ENCODE measurements around the gene UTP25. TPM values are rescaled to one million over a fixed set of nuclear protein-coding genes. Genes with fewer than 3 reads are reported as not detected.

The UTP25 gene
- total RNA-seq, 1 experiment from 2014 or later = 14.3 TPM

DNA sequence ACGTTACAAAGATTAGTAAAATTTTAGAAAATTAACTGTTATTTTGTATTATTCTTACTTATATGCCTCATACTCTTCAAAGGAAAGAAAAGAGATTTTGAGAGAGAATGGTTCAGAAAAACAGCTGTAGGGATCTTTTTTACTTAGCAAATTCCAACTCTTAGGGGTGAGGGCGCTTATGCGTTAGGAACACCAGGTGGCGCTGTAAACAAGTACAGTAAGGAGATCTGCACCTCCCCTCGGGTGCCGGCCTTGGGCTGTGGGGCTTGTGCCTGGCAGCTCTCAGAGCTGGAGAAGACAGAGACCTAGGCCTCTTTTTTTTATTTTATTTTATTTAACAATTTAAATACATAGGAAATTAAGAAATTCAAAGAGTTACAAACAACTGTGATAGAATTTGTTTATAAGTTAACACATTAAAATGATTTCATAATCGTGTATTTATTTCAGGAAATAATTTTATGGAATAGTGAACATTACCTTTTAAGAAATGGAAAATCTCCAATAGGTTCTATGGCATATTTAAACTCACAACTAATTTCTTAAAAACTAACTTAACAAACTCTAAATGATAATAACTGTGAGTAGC lies 32.6 kb downstream of the UTP25 start:
- intact Hi-C loops (cut with micrococcal nuclease) = loop anchor here (1.0 to 10.0 kb wide), 5 partner anchors 18 to 264 kb away; partner anchors contain the start of gene SYT14
- POLR2A ChIA-PET (ENCODE audit: unreplicated experiment) = interaction anchor here (0.6 to 0.8 kb wide), 2 partner anchors 18 to 36 kb away, joined by 3 to 7 read pairs; no protein-coding TSS in a partner anchor
- TF ChIP-seq EZH2 (IDR thresholded peaks at IDR 0.05; ENCODE audit: low read length, unreplicated experiment) (no peak), EZH2phosphoT487 (IDR thresholded peaks at IDR 0.05; ENCODE audit: borderline replicate concordance, low read length) (no peak)
- TF ChIP-seq, protein P1, sequence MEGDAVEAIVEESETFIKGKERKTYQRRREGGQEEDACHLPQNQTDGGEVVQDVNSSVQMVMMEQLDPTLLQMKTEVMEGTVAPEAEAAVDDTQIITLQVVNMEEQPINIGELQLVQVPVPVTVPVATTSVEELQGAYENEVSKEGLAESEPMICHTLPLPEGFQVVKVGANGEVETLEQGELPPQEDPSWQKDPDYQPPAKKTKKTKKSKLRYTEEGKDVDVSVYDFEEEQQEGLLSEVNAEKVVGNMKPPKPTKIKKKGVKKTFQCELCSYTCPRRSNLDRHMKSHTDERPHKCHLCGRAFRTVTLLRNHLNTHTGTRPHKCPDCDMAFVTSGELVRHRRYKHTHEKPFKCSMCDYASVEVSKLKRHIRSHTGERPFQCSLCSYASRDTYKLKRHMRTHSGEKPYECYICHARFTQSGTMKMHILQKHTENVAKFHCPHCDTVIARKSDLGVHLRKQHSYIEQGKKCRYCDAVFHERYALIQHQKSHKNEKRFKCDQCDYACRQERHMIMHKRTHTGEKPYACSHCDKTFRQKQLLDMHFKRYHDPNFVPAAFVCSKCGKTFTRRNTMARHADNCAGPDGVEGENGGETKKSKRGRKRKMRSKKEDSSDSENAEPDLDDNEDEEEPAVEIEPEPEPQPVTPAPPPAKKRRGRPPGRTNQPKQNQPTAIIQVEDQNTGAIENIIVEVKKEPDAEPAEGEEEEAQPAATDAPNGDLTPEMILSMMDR (conservative IDR thresholded peaks at IDR 0.05; ENCODE audit: low read depth, low read length) = peak; percentile 93
- Histone ChIP-seq H3K4me3 (ENCODE audit: low read length) (no peak overlapping the region), H3K27ac (ENCODE audit: low read length) (no peak overlapping the region), H3K9ac (ENCODE audit: low read length) (no peak overlapping the region), H3K4me1 (ENCODE audit: insufficient read depth, low read length) (peaks cover 4% of the 10 kb centered on the region; the same call in 1 of the 2 replicates), H3K9me2 (replicated peaks; ENCODE audit: low read length) (no peaks in the 10 kb centered on the region), H3K27me3 (ENCODE audit: low read length) (no peaks in the 10 kb centered on the region), H2AFZ (ENCODE audit: low read length) (no peak overlapping the region), H3K36me3 (ENCODE audit: low read depth, low read length) (no peaks in the 10 kb centered on the region), H3F3A (ENCODE audit: low read length, unreplicated experiment) (no peaks in the 10 kb centered on the region), H3K79me2 (ENCODE audit: low read length) (no peaks in the 10 kb centered on the region), H3K4me2 (ENCODE audit: low read length) (no peak overlapping the region), H4K20me1 (ENCODE audit: low read length) (no peaks in the 10 kb centered on the region), H3K9me3 (ENCODE audit: low read length) (no peaks in the 10 kb centered on the region)
- BruUV-seq (replicated peaks) = no TSS peak
- CTCF ChIA-PET = interaction anchor here (0.6 to 1.8 kb wide), 5 partner anchors 10 to 129 kb away, joined by 3 to 17 read pairs (median 7); no protein-coding TSS in a partner anchor
- DNase-seq (peak; percentile 94), ATAC-seq (peak; percentile 96)

DNA sequence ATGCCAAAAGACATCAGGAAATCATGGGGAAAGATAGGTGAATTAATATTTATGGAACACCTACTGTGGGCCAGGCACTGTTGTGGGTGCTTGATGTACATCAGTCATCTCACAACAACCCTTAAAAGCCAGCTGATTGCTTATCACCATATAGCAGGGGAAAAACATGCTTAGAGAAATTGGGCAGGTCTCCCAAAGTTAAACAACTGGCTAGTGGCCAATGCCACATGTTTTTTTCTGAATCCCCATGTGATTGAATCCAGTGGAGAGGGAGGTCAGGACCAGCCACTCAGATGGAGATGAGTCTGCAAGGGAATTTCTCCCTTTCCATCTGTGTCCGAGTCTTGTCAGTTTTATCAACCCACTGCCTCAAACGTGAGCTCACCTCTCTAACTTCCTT lies 33.5 kb downstream of the UTP25 start:
- DNase-seq = no peak

More for the DNA sequence above, 33.5 kb downstream of the UTP25 start:
- H3K79me2 ChIP-seq (ENCODE audit: low read length) = no peaks in the 10 kb centered on the region
- no peaks in the 10 kb centered on the region for H3K36me3 ChIP-seq (ENCODE audit: low read depth, low read length)
- H3K9me2 ChIP-seq (replicated peaks; ENCODE audit: low read length) = no peaks in the 10 kb centered on the region
- H2AFZ ChIP-seq (ENCODE audit: low read length) = no peak overlapping the region
- no TSS peak for BruUV-seq (replicated peaks)
- no peaks in the 10 kb centered on the region for H3F3A ChIP-seq (ENCODE audit: low read length, unreplicated experiment)
- no peaks in the 10 kb centered on the region for H3K9me3 ChIP-seq (ENCODE audit: low read length)
- CTCF ChIA-PET = interaction anchor here (0.6 to 1.8 kb wide), 3 partner anchors 18 to 132 kb away, joined by 3 to 17 read pairs (median 8); no protein-coding TSS in a partner anchor
- POLR2A ChIA-PET (ENCODE audit: unreplicated experiment) = no interaction called here
- no peak overlapping the region for H3K4me3 ChIP-seq (ENCODE audit: low read length)
- TF ChIP-seq EZH2phosphoT487 (IDR thresholded peaks at IDR 0.05; ENCODE audit: borderline replicate concordance, low read length) (no peak), EZH2 (IDR thresholded peaks at IDR 0.05; ENCODE audit: low read length, unreplicated experiment) (no peak)
- TF ChIP-seq, protein P1 (conservative IDR thresholded peaks at IDR 0.05; ENCODE audit: low read depth, low read length) = no peak
- H3K27ac ChIP-seq (ENCODE audit: low read length) = no peak overlapping the region
- H4K20me1 ChIP-seq (ENCODE audit: low read length) = no peaks in the 10 kb centered on the region
- H3K4me2 ChIP-seq (ENCODE audit: low read length) = no peak overlapping the region
- H3K4me1 ChIP-seq (ENCODE audit: insufficient read depth, low read length) = peaks cover 4% of the 10 kb centered on the region; the same call in 1 of the 2 replicates
- no peak for ATAC-seq
- no peak overlapping the region for H3K9ac ChIP-seq (ENCODE audit: low read length)
- no peaks in the 10 kb centered on the region for H3K27me3 ChIP-seq (ENCODE audit: low read length)
- intact Hi-C loops (cut with micrococcal nuclease) = loop anchor here (2.0 to 10.0 kb wide), 3 partner anchors 18 to 264 kb away; partner anchors contain the start of gene SYT14
